Activated CD8-positive, alpha-beta memory T cell treated with anti-CD3 and anti-CD28 coated beads for 1 hour (primary cell): ENCODE results near the gene ZNF407.

Source experiments
- DNase-seq, 2 donors: peaks; one replicate each; pipeline ENCODE4 v3.0.0-alpha.2; 2020; ENCODE audit warnings: low read depth in 1 of 2; ENCODE audit errors: extremely low read depth in 1 of 2

Gene ZNF407

GRCh38 chr18:74818516-74819175 is 221.0 kb downstream of the ZNF407 start:
- DNase-seq = no peak

- no peak for DNase-seq
Measured at GRCh38 chr18:74819433-74820059, 221.9 kb downstream of the ZNF407 start.

GRCh38 chr18:74820160-74820780 is 222.6 kb downstream of the ZNF407 start:
- no peak for DNase-seq

- DNase-seq = no peak
Measured at GRCh38 chr18:74825460-74825859, 227.8 kb downstream of the ZNF407 start.

GRCh38 chr18:74826572-74826971 is 228.9 kb downstream of the ZNF407 start:
- no peak for DNase-seq

- DNase-seq = no peak
Measured at GRCh38 chr18:74828200-74828599, 230.5 kb downstream of the ZNF407 start.

GRCh38 chr18:74831571-74832250 is 234.0 kb downstream of the ZNF407 start:
- no peak for DNase-seq

- DNase-seq = no peak
Measured at GRCh38 chr18:74832381-74832780, 234.7 kb downstream of the ZNF407 start.

- DNase-seq = no peak
Measured at GRCh38 chr18:74832999-74833398, 235.3 kb downstream of the ZNF407 start.

- DNase-seq = no peak
Measured at GRCh38 chr18:74834424-74835309, 237.0 kb downstream of the ZNF407 start.

GRCh38 chr18:74836296-74837139 is 238.8 kb downstream of the ZNF407 start:
- DNase-seq = no peak

GRCh38 chr18:74840492-74841167 is 243.0 kb downstream of the ZNF407 start:
- DNase-seq = no peak

- DNase-seq = no peak
Measured at GRCh38 chr18:74841248-74841647, 243.6 kb downstream of the ZNF407 start.

GRCh38 chr18:74849301-74849700 is 251.6 kb downstream of the ZNF407 start:
- no peak for DNase-seq

- no peak for DNase-seq
Measured at GRCh38 chr18:74856434-74856833, 258.8 kb downstream of the ZNF407 start.

- DNase-seq = no peak
Measured at GRCh38 chr18:74856928-74857327, 259.3 kb downstream of the ZNF407 start.

GRCh38 chr18:74857901-74858300 is 260.2 kb downstream of the ZNF407 start:
- DNase-seq = no peak

GRCh38 chr18:74861154-74861553 is 263.5 kb downstream of the ZNF407 start:
- no peak for DNase-seq

GRCh38 chr18:74862094-74862493 is 264.4 kb downstream of the ZNF407 start:
- DNase-seq = no peak
